OCI-LY7 (cell line): Measurements from ENCODE around the gene DAW1. TPM values are rescaled to one million over a fixed set of nuclear protein-coding genes. Genes with fewer than 3 reads are reported as not detected.

Source experiments
- BruUV-seq: library from RNA; stranded (reverse); fragments of 400-500 nt; replicated peaks from 2 replicates; lab custom pipeline; 2021; lab: Mats Ljungman, UMichigan
- CTCF ChIA-PET: fragments of 300-600 bp; sonication (Branson Sonifier 250); formaldehyde crosslinking; loops from one replicate; lab custom pipeline; 2022; ENCODE audit warnings: antibody characterized with exemption; ENCODE audit not compliant: unreplicated experiment; lab: Charles Lee
- POLR2A ChIA-PET: fragments of 300-600 bp; sonication (Branson Sonifier 250); formaldehyde crosslinking; loops from one replicate; lab custom pipeline; 2022; ENCODE audit warnings: antibody characterized with exemption; lab: Charles Lee
- DNase-seq: peaks from one replicate; pipeline ENCODE4 v3.0.0-alpha.2; 2015; ENCODE audit warnings: low spot score
- H2AFZ ChIP-seq: fragments of 200-600 bp; sonication (generic), shearing (Covaris generic); 2 replicates; pipeline ENCODE4 v1.6.1; 2014; ENCODE audit warnings: mild to moderate bottlenecking, antibody characterized with exemption, low read length, moderate library complexity
- H3K27ac ChIP-seq: fragments of 200-600 bp; sonication (generic); 2 replicates; pipeline ENCODE4 v1.5.1; 2014; ENCODE audit warnings: mixed run types, low read depth, mild to moderate bottlenecking, moderate library complexity, low read length, inconsistent platforms; ENCODE audit not compliant: poor library complexity, severe bottlenecking
- H3K36me3 ChIP-seq: fragments of 200-600 bp; sonication (generic); 2 replicates; pipeline ENCODE4 v1.6.1; 2014; ENCODE audit warnings: mild to moderate bottlenecking, antibody characterized with exemption, low read length, moderate library complexity, mixed read lengths; ENCODE audit not compliant: insufficient read depth
- H3K4me1 ChIP-seq: fragments of 200-600 bp; sonication (generic); 2 replicates; pipeline ENCODE4 v1.5.1; 2014; ENCODE audit warnings: mild to moderate bottlenecking, low read length; ENCODE audit not compliant: insufficient read depth, poor library complexity, severe bottlenecking
- H3K4me2 ChIP-seq: fragments of 200-600 bp; sonication (generic); 2 replicates; pipeline ENCODE4 v1.6.1; 2014; ENCODE audit warnings: mild to moderate bottlenecking, low read length
- H3K4me3 ChIP-seq: fragments of 200-600 bp; sonication (generic); 2 replicates; pipeline ENCODE4 v1.5.1; 2014; ENCODE audit warnings: mild to moderate bottlenecking, low read depth, low read length; ENCODE audit not compliant: poor library complexity, severe bottlenecking
- H3K79me2 ChIP-seq: fragments of 200-600 bp; sonication (generic); 2 replicates; pipeline ENCODE4 v1.6.1; 2016; ENCODE audit warnings: low read depth, mild to moderate bottlenecking, low read length, moderate library complexity, mixed read lengths; ENCODE audit not compliant: insufficient read depth
- H3K9me2 ChIP-seq: fragments of 200-600 bp; sonication (generic); 2 replicates; pipeline ENCODE4 v1.6.1; 2016; ENCODE audit warnings: mild to moderate bottlenecking, low read length, mixed read lengths; ENCODE audit not compliant: insufficient read depth
- H3K9me3 ChIP-seq: fragments of 200-600 bp; sonication (generic); 2 replicates; pipeline ENCODE4 v1.6.1; 2014; ENCODE audit warnings: mild to moderate bottlenecking, mixed run types, low read length, mixed read lengths
- H4K20me1 ChIP-seq: fragments of 200-600 bp; sonication (generic); 2 replicates; pipeline ENCODE4 v1.6.1; 2014; ENCODE audit warnings: mild to moderate bottlenecking, antibody characterized with exemption, low read length, moderate library complexity, mixed read lengths; ENCODE audit not compliant: insufficient read depth
- CTCF ChIP-seq: fragments of 200-600 bp; sonication (generic); conservative IDR thresholded peaks from 2 replicates; pipeline ENCODE4 v1.5.1; 2014; ENCODE audit warnings: mild to moderate bottlenecking, antibody characterized with exemption, low read length, moderate library complexity, mixed read lengths
- EZH2phosphoT487 ChIP-seq: fragments of 200-600 bp; sonication (generic); IDR thresholded peaks from 2 replicates; pipeline ENCODE4 v1.6.1; 2018; ENCODE audit warnings: low read depth, borderline replicate concordance, mild to moderate bottlenecking, mixed run types, antibody characterized with exemption, low read length, moderate library complexity, mixed read lengths
- intact Hi-C: fragments of 100-400 bp; cut with micrococcal nuclease; formaldehyde crosslinking; loops from one replicate; pipeline ENCODE4 v1.10.0; 2022; ENCODE audit not compliant: unreplicated experiment
- total RNA-seq, 2 experiments: library from RNA; depleted of rRNA in 1 of 2; stranded (reverse); fragments of >200 nt in 1 of 2; shearing (Covaris generic) in 1 of 2; gene quantifications; 2 replicates each; pipeline ENCODE4 v1.2.3, GENCODE V29; 2014 to 2022

Gene DAW1
- total RNA-seq, 2 experiments from 2014 or later, result not detected

GRCh38 chr2:227891673-227892072, 20.2 kb downstream of the DAW1 start:
- no TSS peak for BruUV-seq
- CTCF ChIA-PET, result no interaction called here
- TF ChIP-seq EZH2phosphoT487 (no peak), CTCF (no peak)
- POLR2A ChIA-PET, result interaction anchor here (0.7 kb wide), 1 partner anchor 1434 kb away, joined by 3 read pairs; no protein-coding TSS in a partner anchor
- Histone ChIP-seq H3K27ac (no peak overlapping the region), H2AFZ (no peak overlapping the region), H3K4me2 (no peak overlapping the region), H3K9me2 (no peaks in the 10 kb centered on the region), H3K4me1 (no peaks in the 10 kb centered on the region), H3K36me3 (no peaks in the 10 kb centered on the region), H3K9me3 (no peaks in the 10 kb centered on the region), H3K79me2 (no peaks in the 10 kb centered on the region), H3K4me3 (no peak overlapping the region), H4K20me1 (no peaks in the 10 kb centered on the region)
- no peak for DNase-seq
- intact Hi-C loops, result loop anchor here (5.0 kb wide), 1 partner anchor 1381 kb away; the partner anchor contains the start of gene PID1

- Histone ChIP-seq H2AFZ (no peak overlapping the region), H3K4me2 (no peak overlapping the region), H3K27ac (no peak overlapping the region), H3K36me3 (no peaks in the 10 kb centered on the region), H3K9me2 (no peaks in the 10 kb centered on the region), H3K9me3 (no peaks in the 10 kb centered on the region), H3K4me1 (no peaks in the 10 kb centered on the region), H3K4me3 (no peak overlapping the region), H3K79me2 (no peaks in the 10 kb centered on the region), H4K20me1 (no peaks in the 10 kb centered on the region)
- no peak for TF ChIP-seq EZH2phosphoT487
- no peak for TF ChIP-seq CTCF
- intact Hi-C loops, result no loop called here
- DNase-seq, result no peak
- ChIA-PET POLR2A (no interaction called here), CTCF (no interaction called here)
- BruUV-seq, result no TSS peak
Observed at GRCh38 chr2:227903381-227903780, 31.9 kb downstream of the DAW1 start.

- Histone ChIP-seq H3K4me3 (no peak overlapping the region), H3K27ac (no peak overlapping the region), H3K79me2 (no peaks in the 10 kb centered on the region), H3K4me2 (no peak overlapping the region), H4K20me1 (no peaks in the 10 kb centered on the region), H2AFZ (no peak overlapping the region), H3K36me3 (no peaks in the 10 kb centered on the region), H3K9me3 (no peaks in the 10 kb centered on the region), H3K9me2 (no peaks in the 10 kb centered on the region), H3K4me1 (no peaks in the 10 kb centered on the region)
- ChIA-PET CTCF (no interaction called here), POLR2A (no interaction called here)
- no TSS peak for BruUV-seq
- DNase-seq, result no peak
- TF ChIP-seq CTCF, result no peak
- no peak for TF ChIP-seq EZH2phosphoT487
- intact Hi-C loops, result no loop called here
Observed at GRCh38 chr2:227906991-227907390, 35.6 kb downstream of the DAW1 start.
